ENCODE data around the gene MARCHF2.

GRCh38 chr19:8475005-8475404, 61.9 kb downstream of the MARCHF2 start:
- TF ChIP-seq CTCF (IDR thresholded peaks at IDR 0.05) (no peak), POLR2A (IDR thresholded peaks at IDR 0.05) (no peak), POLR2AphosphoS5 (IDR thresholded peaks at IDR 0.05) (no peak), EP300 (IDR thresholded peaks at IDR 0.05) (no peak)
